Prostate gland (tissue), 2 donors: ENCODE measurements around the gene KLHL40. TPM values are rescaled to one million over a fixed set of nuclear protein-coding genes. Genes with fewer than 3 reads are reported as not detected.

ENCODE experiments used
- DNase-seq: peaks from one replicate; pipeline ENCODE4 v3.0.0-alpha.2; 2019; ENCODE audit warnings: low spot score
- H3K27ac ChIP-seq, 2 donors: fragments of 200-600 bp; sonication (generic); 2 replicates each; pipeline ENCODE4 v1.5.1; 2017 to 2019
- H3K27me3 ChIP-seq: fragments of 200-600 bp; sonication (generic); replicated peaks from 2 replicates; pipeline ENCODE4 v1.5.1; 2019; ENCODE audit not compliant: insufficient read depth
- H3K36me3 ChIP-seq, 2 donors: fragments of 200-600 bp; sonication (generic); 1 replicate in 1 of 2; 2 replicates in 1 of 2; pipeline versions ENCODE4 v1.5.1 to v1.8.1; 2017 to 2019
- H3K4me1 ChIP-seq: fragments of 200-600 bp; sonication (generic); replicated peaks from 2 replicates; pipeline ENCODE4 v1.5.1; 2019
- H3K4me3 ChIP-seq, 2 donors: fragments of 200-600 bp; sonication (generic); 2 replicates each; pipeline ENCODE4 v1.5.1; 2017 to 2019
- H3K9me3 ChIP-seq: fragments of 200-600 bp; sonication (generic); 2 replicates; pipeline ENCODE4 v1.5.1; 2017
- CTCF ChIP-seq, 4 experiments: fragments of 200-600 bp in 2 of 4; fragments of 450-650 bp in 2 of 4; sonication (generic) in 2 of 4; IDR thresholded peaks; 1 replicate in 3 of 4; 2 replicates in 1 of 4; pipeline ENCODE4 v1.5.1; 2016 to 2019; ENCODE audit warnings: antibody characterized with exemption in 4 of 4, mild to moderate bottlenecking in 2 of 4, moderate library complexity in 2 of 4
- POLR2A ChIP-seq: fragments of 450-650 bp; IDR thresholded peaks from one replicate; pipeline ENCODE4 v1.6.1; 2016; ENCODE audit warnings: antibody characterized with exemption, mild to moderate bottlenecking
- POLR2AphosphoS5 ChIP-seq: sonication (generic); formaldehyde crosslinking; IDR thresholded peaks from one replicate; pipeline ENCODE4 v1.6.1; 2017; ENCODE audit warnings: antibody characterized with exemption
- WGBS: methylation state at CpG from one replicate; pipeline ENCODE4 v1.1.5; 2018; 5-methylcytosine and 5-hydroxymethylcytosine counted together
- intact Hi-C: fragments of 100-400 bp; cut with DNase I; formaldehyde crosslinking; loops from one replicate; pipeline ENCODE4 v1.14.2; 2022
- total RNA-seq, 2 donors: library from RNA; depleted of rRNA; stranded (reverse); fragments of >200 nt; gene quantifications; one replicate each; pipeline ENCODE4 v1.1.0, GENCODE V29; 2016

KLHL40 gene
- total RNA-seq, 2 donors from 2014 or later = 1.2 to 2.9 TPM

- intact Hi-C loops = no loop called here
Observed at GRCh38 chr3:42696356-42697288, 11.3 kb downstream of the KLHL40 start.

GRCh38 chr3:42697289-42698051 is 12.1 kb downstream of the KLHL40 start:
- no peak for DNase-seq
- 89% methylated on average over 18 of the region's 18 CpGs for WGBS
- Histone ChIP-seq H3K27ac (no peak overlapping the region), H3K9me3 (no peaks in the 10 kb centered on the region), H3K27me3 (no peaks in the 10 kb centered on the region), H3K4me3 (no peak overlapping the region), H3K4me1 (no peaks in the 10 kb centered on the region), H3K36me3 (no peaks in the 10 kb centered on the region)
- no peak for TF ChIP-seq CTCF (IDR thresholded peaks at IDR 0.05)
- intact Hi-C loops = no loop called here

More at GRCh38 chr3:42696356-42697288, 11.3 kb downstream of the KLHL40 start:
- H3K36me3 ChIP-seq = no peaks in the 10 kb centered on the region
- DNase-seq = no peak
- H3K4me1 ChIP-seq = no peaks in the 10 kb centered on the region
- TF ChIP-seq POLR2A = no peak
- TF ChIP-seq POLR2AphosphoS5 = no peak
- TF ChIP-seq CTCF (IDR thresholded peaks at IDR 0.05) = no peak
- no peaks in the 10 kb centered on the region for H3K9me3 ChIP-seq
- no peak overlapping the region for H3K27ac ChIP-seq
- no peak overlapping the region for H3K4me3 ChIP-seq
- H3K27me3 ChIP-seq = no peaks in the 10 kb centered on the region
- 81% methylated on average over 19 of the region's 19 CpGs for WGBS

- no peaks in the 10 kb centered on the region for H3K27me3 ChIP-seq
- no peaks in the 10 kb centered on the region for H3K36me3 ChIP-seq
- WGBS = 88% methylated on average over 7 of the region's 7 CpGs
- DNase-seq = no peak
- no peak for TF ChIP-seq CTCF (IDR thresholded peaks at IDR 0.05)
- no peak for TF ChIP-seq POLR2AphosphoS5
- no peak for TF ChIP-seq POLR2A
- H3K4me1 ChIP-seq = no peaks in the 10 kb centered on the region
- H3K4me3 ChIP-seq = no peak overlapping the region
- intact Hi-C loops = no loop called here
- H3K9me3 ChIP-seq = no peaks in the 10 kb centered on the region
- H3K27ac ChIP-seq = no peak overlapping the region
Observed at GRCh38 chr3:42698216-42698910, 13.0 kb downstream of the KLHL40 start.

- H3K4me1 ChIP-seq = no peaks in the 10 kb centered on the region
- DNase-seq = no peak
- H3K9me3 ChIP-seq = no peaks in the 10 kb centered on the region
- TF ChIP-seq POLR2A = no peak
- TF ChIP-seq POLR2AphosphoS5 = no peak
- no peak for TF ChIP-seq CTCF (IDR thresholded peaks at IDR 0.05)
- 75% methylated on average over 9 of the region's 9 CpGs for WGBS
- no peaks in the 10 kb centered on the region for H3K36me3 ChIP-seq
- no peaks in the 10 kb centered on the region for H3K27me3 ChIP-seq
- no peak overlapping the region for H3K4me3 ChIP-seq
- intact Hi-C loops = no loop called here
- H3K27ac ChIP-seq = no peak overlapping the region
Observed at GRCh38 chr3:42698911-42699230, 13.5 kb downstream of the KLHL40 start.
